ENCODE data around the gene DOCK4. TPM values are rescaled to one million over a fixed set of nuclear protein-coding genes. Genes with fewer than 3 reads are reported as not detected.

The DOCK4 gene
- total RNA-seq, 1 donor from 2014 or later = 100 TPM

GRCh38 chr7:111951052-111951451, 255.1 kb downstream of the DOCK4 start:
- no peak overlapping the region for H3K27ac ChIP-seq
- DNase-seq (no peak), ATAC-seq (no peak)
- H3K4me1 ChIP-seq = peaks cover 19% of the 10 kb centered on the region
- no peak overlapping the region for H3K4me3 ChIP-seq
- intact Hi-C loops (cut with DNase I) = no loop called here
- no peaks in the 10 kb centered on the region for H3K9me3 ChIP-seq
- TF ChIP-seq CTCF (IDR thresholded peaks at IDR 0.05) = no peak
- H3K36me3 ChIP-seq = peaks cover 9% of the 10 kb centered on the region
- no peaks in the 10 kb centered on the region for H3K27me3 ChIP-seq

- TF ChIP-seq CTCF (IDR thresholded peaks at IDR 0.05) = no peak
- H3K9me3 ChIP-seq = peaks cover 21% of the 10 kb centered on the region
- no peaks in the 10 kb centered on the region for H3K27me3 ChIP-seq
- no peak overlapping the region for H3K4me3 ChIP-seq
- no peak overlapping the region for H3K27ac ChIP-seq
- peaks cover 52% of the 10 kb centered on the region for H3K36me3 ChIP-seq
- H3K4me1 ChIP-seq = no peaks in the 10 kb centered on the region
- intact Hi-C loops (cut with DNase I) = no loop called here
- ATAC-seq = no peak
- DNase-seq = no peak
Observed at GRCh38 chr7:111942450-111943081, 263.6 kb downstream of the DOCK4 start.

GRCh38 chr7:111937163-111937562, 269.0 kb downstream of the DOCK4 start:
- TF ChIP-seq CTCF (IDR thresholded peaks at IDR 0.05) = no peak
- H3K27ac ChIP-seq = no peak overlapping the region
- ATAC-seq (no peak), DNase-seq (no peak)
- peaks cover 5% of the 10 kb centered on the region for H3K9me3 ChIP-seq
- H3K4me3 ChIP-seq = no peak overlapping the region
- H3K36me3 ChIP-seq = peaks cover 74% of the 10 kb centered on the region
- no peaks in the 10 kb centered on the region for H3K4me1 ChIP-seq
- H3K27me3 ChIP-seq = no peaks in the 10 kb centered on the region
- intact Hi-C loops (cut with DNase I) = no loop called here

- no peak for TF ChIP-seq CTCF (IDR thresholded peaks at IDR 0.05)
- H3K27me3 ChIP-seq = no peaks in the 10 kb centered on the region
- intact Hi-C loops (cut with DNase I) = no loop called here
- H3K4me1 ChIP-seq = no peaks in the 10 kb centered on the region
- H3K36me3 ChIP-seq = peaks cover 59% of the 10 kb centered on the region
- H3K27ac ChIP-seq = no peak overlapping the region
- H3K9me3 ChIP-seq = no peaks in the 10 kb centered on the region
- no peak overlapping the region for H3K4me3 ChIP-seq
- DNase-seq = no peak
- no peak for ATAC-seq
Observed at GRCh38 chr7:111933609-111934008, 272.6 kb downstream of the DOCK4 start.

GRCh38 chr7:111931958-111932357, 274.2 kb downstream of the DOCK4 start:
- TF ChIP-seq CTCF (IDR thresholded peaks at IDR 0.05) = no peak
- Histone ChIP-seq H3K27me3 (no peaks in the 10 kb centered on the region), H3K36me3 (peaks cover 43% of the 10 kb centered on the region), H3K27ac (no peak overlapping the region), H3K4me3 (no peak overlapping the region), H3K4me1 (no peaks in the 10 kb centered on the region), H3K9me3 (no peaks in the 10 kb centered on the region)
- ATAC-seq = no peak
- intact Hi-C loops (cut with DNase I) = no loop called here
- DNase-seq = no peak

Data from upper lobe of right lung (tissue), 1 donor.